Gastrocnemius medialis (tissue), 4 donors: ENCODE data around the gene GPER1. TPM values are rescaled to one million over a fixed set of nuclear protein-coding genes. Genes with fewer than 3 reads are reported as not detected.

ENCODE experiments used
- ATAC-seq, 2 donors: fragments of 150-250 bp; one replicate each; pipeline ENCODE4 v1.9.1; 2016
- DNase-seq, 2 donors: peaks; one replicate each; pipeline ENCODE4 v3.0.0-alpha.2; 2019
- H3K27ac ChIP-seq, 4 donors: fragments of 200-600 bp; sonication (generic); 1 replicate in 1 of 4; 2 replicates in 3 of 4; pipeline ENCODE4 v1.5.1; 2016 to 2018; ENCODE audit warnings: mild to moderate bottlenecking in 2 of 4, moderate library complexity in 1 of 4
- H3K27me3 ChIP-seq, 3 donors: fragments of 200-600 bp; sonication (generic) in 2 of 3; 1 replicate in 1 of 3; 2 replicates in 2 of 3; pipeline versions ENCODE4 v1.5.1 to v1.6.0; 2016 to 2019; ENCODE audit warnings: mild to moderate bottlenecking in 1 of 3, moderate library complexity in 1 of 3
- H3K36me3 ChIP-seq, 2 donors: fragments of 200-600 bp; sonication (generic) in 1 of 2; one replicate each; pipeline ENCODE4 v1.5.1; 2017 to 2018
- H3K4me1 ChIP-seq, 2 donors: fragments of 200-600 bp; sonication (generic) in 1 of 2; one replicate each; pipeline ENCODE4 v1.5.1; 2016 to 2017; ENCODE audit warnings: mild to moderate bottlenecking in 2 of 2
- H3K4me3 ChIP-seq, 4 donors: fragments of 200-600 bp; sonication (generic) in 3 of 4; 1 replicate in 1 of 4; 2 replicates in 3 of 4; pipeline ENCODE4 v1.5.1; 2016 to 2019; ENCODE audit warnings: mild to moderate bottlenecking in 2 of 4
- H3K9me3 ChIP-seq, 3 donors: fragments of 200-600 bp; sonication (generic) in 2 of 3; 1 replicate in 1 of 3; 2 replicates in 2 of 3; pipeline ENCODE4 v1.5.1; 2016 to 2019
- CTCF ChIP-seq, 5 experiments: fragments of 450-650 bp in 3 of 5; fragments of 200-600 bp in 2 of 5; sonication (generic) in 2 of 5; IDR thresholded peaks in 4 of 5; conservative IDR thresholded peaks in 1 of 5; 1 replicate in 4 of 5; 2 replicates in 1 of 5; pipeline ENCODE4 v1.5.1; 2016 to 2019; ENCODE audit warnings: antibody characterized with exemption in 5 of 5, mild to moderate bottlenecking in 3 of 5, moderate library complexity in 3 of 5
- POLR2A ChIP-seq, 2 donors: fragments of 450-650 bp; IDR thresholded peaks; one replicate each; pipeline ENCODE4 v1.6.1; 2017; ENCODE audit warnings: antibody characterized with exemption in 2 of 2, mild to moderate bottlenecking in 2 of 2, moderate library complexity in 2 of 2
- in situ Hi-C, 4 donors: fragments of 200-750 bp; cut with MboI; loops; one replicate each; pipeline versions ENCODE4 v1.15.0 to v1.8.0; 2017; ENCODE audit warnings: low sequenced_read_pairs in 4 of 4
- intact Hi-C: fragments of 100-400 bp; cut with DNase I; formaldehyde crosslinking; loops from one replicate; pipeline ENCODE4 v1.15.1; 2023; ENCODE audit warnings: low total_unique reads
- total RNA-seq, 4 donors: library from RNA; depleted of rRNA; stranded (reverse); fragments of >200 nt; gene quantifications; one replicate each; pipeline versions ENCODE4 v1.1.0 to v1.2.3, GENCODE V29; 2016

GPER1 gene
- total RNA-seq, 4 donors from 2014 or later, result 0.92 to 3.2 (median 2.1) TPM

DNA sequence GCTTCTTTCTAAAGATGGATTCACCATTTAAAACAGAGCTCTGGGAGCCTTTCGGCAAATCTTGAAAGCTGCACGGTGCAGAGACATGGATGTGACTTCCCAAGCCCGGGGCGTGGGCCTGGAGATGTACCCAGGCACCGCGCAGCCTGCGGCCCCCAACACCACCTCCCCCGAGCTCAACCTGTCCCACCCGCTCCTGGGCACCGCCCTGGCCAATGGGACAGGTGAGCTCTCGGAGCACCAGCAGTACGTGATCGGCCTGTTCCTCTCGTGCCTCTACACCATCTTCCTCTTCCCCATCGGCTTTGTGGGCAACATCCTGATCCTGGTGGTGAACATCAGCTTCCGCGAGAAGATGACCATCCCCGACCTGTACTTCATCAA is 3.7 kb downstream of the GPER1 start:
- H3K9me3 ChIP-seq, result no peaks in the 10 kb centered on the region
- TF ChIP-seq POLR2A (IDR thresholded peaks at IDR 0.05) (no peak), CTCF (IDR thresholded peaks at IDR 0.05 in 4 of 5, conservative IDR thresholded peaks at IDR 0.05 in 1 of 5) (no peak)
- H3K27me3 ChIP-seq, result no peaks in the 10 kb centered on the region
- H3K4me1 ChIP-seq, result peaks cover 9 to 20% of the 10 kb centered on the region in 2 donors
- DNase-seq (no peak), ATAC-seq (no peak)
- H3K36me3 ChIP-seq, result no peaks in the 10 kb centered on the region
- H3K27ac ChIP-seq, result no peak overlapping the region
- intact Hi-C loops (no loop called here), in situ Hi-C loops (no loop called here)
- H3K4me3 ChIP-seq, result no peak overlapping the region

- TF ChIP-seq CTCF (IDR thresholded peaks at IDR 0.05 in 4 of 5, conservative IDR thresholded peaks at IDR 0.05 in 1 of 5) (no peak), POLR2A (IDR thresholded peaks at IDR 0.05) (no peak)
- Histone ChIP-seq H3K27me3 (no peaks in the 10 kb centered on the region), H3K4me1 (peaks cover 5 to 19% of the 10 kb centered on the region in 2 donors), H3K36me3 (no peaks in the 10 kb centered on the region), H3K4me3 (no peak overlapping the region), H3K9me3 (no peaks in the 10 kb centered on the region), H3K27ac (no peak overlapping the region)
- ATAC-seq, result no peak
- no peak for DNase-seq
- intact Hi-C loops, result no loop called here
- in situ Hi-C loops, result no loop called here
Observed at GRCh38 chr7:1092161-1092632, 4.3 kb downstream of the GPER1 start.

DNA sequence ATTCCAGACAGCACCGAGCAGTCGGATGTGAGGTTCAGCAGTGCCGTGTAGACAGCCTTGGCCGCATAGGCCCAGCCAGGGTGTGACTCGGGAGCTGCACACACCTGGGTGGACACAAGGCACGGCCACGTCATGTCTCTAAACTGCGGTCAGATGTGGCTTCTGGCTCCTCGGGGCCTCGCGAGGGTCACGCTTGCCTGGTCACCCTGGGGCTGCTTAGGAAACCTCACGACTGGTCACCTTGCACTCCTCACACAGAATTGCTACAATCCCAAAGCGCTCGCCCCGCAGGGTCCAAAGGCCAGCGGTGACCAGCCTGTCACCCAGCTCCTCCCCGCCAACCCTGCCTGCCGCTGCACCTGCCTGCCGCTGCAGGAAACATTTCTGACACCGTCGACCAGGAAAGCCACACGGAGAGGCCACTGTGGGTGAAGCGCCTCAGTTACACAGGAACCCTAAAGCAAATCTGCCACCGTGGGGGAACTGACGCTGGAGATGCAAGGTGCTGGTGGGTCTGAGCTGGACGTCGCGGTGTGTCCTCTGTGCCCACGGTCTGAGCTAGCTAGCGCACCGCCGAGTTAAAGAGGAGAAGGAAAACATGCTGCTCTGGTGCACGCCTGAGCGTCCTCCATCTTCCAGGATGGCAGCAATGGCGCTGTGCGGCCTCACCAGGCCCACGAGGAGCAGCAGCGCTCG is 5.0 kb downstream of the GPER1 start:
- no peak for DNase-seq
- H3K36me3 ChIP-seq, result no peaks in the 10 kb centered on the region
- H3K27me3 ChIP-seq, result no peaks in the 10 kb centered on the region
- ATAC-seq, result no peak
- H3K4me3 ChIP-seq, result no peak overlapping the region
- no peak overlapping the region for H3K27ac ChIP-seq
- H3K4me1 ChIP-seq, result peaks cover 5 to 13% of the 10 kb centered on the region in 2 donors
- intact Hi-C loops, result no loop called here
- in situ Hi-C loops, result no loop called here
- H3K9me3 ChIP-seq, result no peaks in the 10 kb centered on the region
- TF ChIP-seq POLR2A (IDR thresholded peaks at IDR 0.05) (no peak), CTCF (IDR thresholded peaks at IDR 0.05 in 4 of 5, conservative IDR thresholded peaks at IDR 0.05 in 1 of 5) (no peak)

- no peak overlapping the region for H3K4me3 ChIP-seq
- no peak for DNase-seq
- ATAC-seq, result no peak
- H3K9me3 ChIP-seq, result no peaks in the 10 kb centered on the region
- H3K4me1 ChIP-seq, result peaks cover 5 to 8% of the 10 kb centered on the region in 2 donors
- no peaks in the 10 kb centered on the region for H3K27me3 ChIP-seq
- no peak overlapping the region for H3K27ac ChIP-seq
- in situ Hi-C loops, result no loop called here
- TF ChIP-seq POLR2A (IDR thresholded peaks at IDR 0.05) (no peak), CTCF (IDR thresholded peaks at IDR 0.05 in 4 of 5, conservative IDR thresholded peaks at IDR 0.05 in 1 of 5) (no peak)
- H3K36me3 ChIP-seq, result no peaks in the 10 kb centered on the region
- intact Hi-C loops, result no loop called here
Observed at GRCh38 chr7:1093502-1093843, 5.6 kb downstream of the GPER1 start.
